MM.1S (cell line): ENCODE results near the gene PRKRA.
"Not testable (repeated sequence)": the region's sequence is repeated elsewhere in the genome, so short reads cannot be mapped to it uniquely, and the experiment has no call there.

Experiments used
- DNase-seq: peaks from one replicate; pipeline ENCODE4 v3.0.0-alpha.2; 2015
- H2AFZ ChIP-seq: fragments of 300-600 bp; sonication (generic); 2 replicates; pipeline ENCODE4 v1.6.0; 2016; ENCODE audit warnings: antibody characterized with exemption, low read length
- H3F3A ChIP-seq: fragments of 300-600 bp; sonication (generic); 2 replicates; pipeline ENCODE4 v1.6.1; 2016; ENCODE audit warnings: mild to moderate bottlenecking, antibody characterized with exemption, low read length, moderate library complexity, mixed read lengths; ENCODE audit not compliant: insufficient read depth
- H3K27ac ChIP-seq: fragments of 300-600 bp; sonication (generic); 2 replicates; pipeline ENCODE4 v1.5.1; 2016; ENCODE audit warnings: mild to moderate bottlenecking, low read length
- H3K27me3 ChIP-seq: fragments of 300-600 bp; sonication (generic); replicated peaks from 2 replicates; pipeline ENCODE4 v1.6.0; 2016; ENCODE audit warnings: low read length; ENCODE audit not compliant: insufficient read depth
- H3K36me3 ChIP-seq: fragments of 300-600 bp; sonication (generic); replicated peaks from 2 replicates; pipeline ENCODE4 v1.6.1; 2016; ENCODE audit warnings: mild to moderate bottlenecking, low read length, mixed read lengths; ENCODE audit not compliant: insufficient read depth
- H3K4me1 ChIP-seq: fragments of 300-600 bp; sonication (generic); 2 replicates; pipeline ENCODE4 v1.6.1; 2016; ENCODE audit warnings: low read length, mixed read lengths
- H3K4me2 ChIP-seq: fragments of 300-600 bp; sonication (generic); 2 replicates; pipeline ENCODE4 v1.6.0; 2016; ENCODE audit warnings: low read depth, low read length
- H3K4me3 ChIP-seq: fragments of 300-600 bp; sonication (generic); 2 replicates; pipeline ENCODE4 v1.5.1; 2016; ENCODE audit warnings: low read length, mixed read lengths
- H3K79me2 ChIP-seq: fragments of 300-600 bp; sonication (generic); 2 replicates; pipeline ENCODE4 v1.6.1; 2016; ENCODE audit warnings: mixed run types, low read length, mixed read lengths
- H3K9ac ChIP-seq: fragments of 300-600 bp; sonication (generic); 2 replicates; pipeline ENCODE4 v1.6.1; 2016; ENCODE audit warnings: low read length, mixed read lengths
- H3K9me2 ChIP-seq: fragments of 300-600 bp; sonication (generic); replicated peaks from 2 replicates; pipeline ENCODE4 v1.6.1; 2016; ENCODE audit warnings: mild to moderate bottlenecking, low read length, mixed read lengths; ENCODE audit not compliant: insufficient read depth
- H3K9me3 ChIP-seq: fragments of 300-600 bp; sonication (generic); replicated peaks from 2 replicates; pipeline ENCODE4 v1.6.1; 2016; ENCODE audit warnings: mild to moderate bottlenecking, low read length, mixed read lengths; ENCODE audit not compliant: insufficient read depth
- H4K20me1 ChIP-seq: fragments of 300-600 bp; sonication (generic); 2 replicates; pipeline ENCODE4 v1.6.1; 2016; ENCODE audit warnings: mild to moderate bottlenecking, low read length, moderate library complexity, mixed read lengths; ENCODE audit not compliant: insufficient read depth
- CTCF ChIP-seq: fragments of 300-600 bp; sonication (generic); IDR thresholded peaks from 2 replicates; pipeline ENCODE4 v1.5.1; 2016; ENCODE audit warnings: antibody characterized with exemption, low read length, mixed read lengths
- EZH2 ChIP-seq: fragments of 300-600 bp; sonication (generic); optimal IDR thresholded peaks from 2 replicates; pipeline ENCODE3; 2017; ENCODE audit warnings: low read depth, mild to moderate bottlenecking, antibody characterized with exemption, low read length, mixed read lengths
- EZH2phosphoT487 ChIP-seq: fragments of 300-600 bp; sonication (generic); IDR thresholded peaks from 2 replicates; pipeline ENCODE4 v1.6.1; 2018; ENCODE audit warnings: antibody characterized with exemption, low read length

PRKRA gene

GRCh38 chr2:178426388-178426787 is 24.6 kb downstream of the PRKRA start:
- H3K27ac ChIP-seq: no peak overlapping the region
- no peak overlapping the region for H3K9ac ChIP-seq
- TF ChIP-seq CTCF (no peak), EZH2 (no peak), EZH2phosphoT487 (no peak)
- H2AFZ ChIP-seq: no peak overlapping the region
- no peaks in the 10 kb centered on the region for H3K79me2 ChIP-seq
- H3F3A ChIP-seq: no peaks in the 10 kb centered on the region
- H3K9me2 ChIP-seq: no peaks in the 10 kb centered on the region
- no peaks in the 10 kb centered on the region for H3K27me3 ChIP-seq
- H3K4me3 ChIP-seq: no peak overlapping the region
- no peaks in the 10 kb centered on the region; the same call in 1 of the 2 replicates for H3K36me3 ChIP-seq
- no peaks in the 10 kb centered on the region for H3K4me1 ChIP-seq
- DNase-seq: no peak
- no peaks in the 10 kb centered on the region for H4K20me1 ChIP-seq
- no peak overlapping the region for H3K4me2 ChIP-seq
- no peaks in the 10 kb centered on the region for H3K9me3 ChIP-seq

GRCh38 chr2:178425255-178425827 is 25.6 kb downstream of the PRKRA start:
- Histone ChIP-seq H3K27me3 (no peaks in the 10 kb centered on the region), H3F3A (no peaks in the 10 kb centered on the region), H3K79me2 (no peaks in the 10 kb centered on the region), H3K9me2 (no peaks in the 10 kb centered on the region), H3K9me3 (no peaks in the 10 kb centered on the region), H3K4me3 (no peak overlapping the region), H3K27ac (no peak overlapping the region), H3K9ac (no peak overlapping the region), H3K4me1 (no peaks in the 10 kb centered on the region), H3K4me2 (no peak overlapping the region), H2AFZ (no peak overlapping the region), H3K36me3 (no peaks in the 10 kb centered on the region; the same call in 1 of the 2 replicates), H4K20me1 (no peaks in the 10 kb centered on the region)
- no peak for DNase-seq
- TF ChIP-seq CTCF (no peak), EZH2 (no peak), EZH2phosphoT487 (no peak)

- H3K4me3 ChIP-seq, H3K79me2 ChIP-seq, H2AFZ ChIP-seq, H3K4me1 ChIP-seq, H3K27me3 ChIP-seq, DNase-seq, H3F3A ChIP-seq, H3K9me3 ChIP-seq, H4K20me1 ChIP-seq, H3K9ac ChIP-seq, H3K36me3 ChIP-seq, H3K4me2 ChIP-seq, H3K27ac ChIP-seq, H3K9me2 ChIP-seq: not testable (repeated sequence)
These were observed 27.2 kb downstream of the PRKRA start for GRCh38 chr2:178423746-178424145.

GRCh38 chr2:178422097-178422496 is 28.9 kb downstream of the PRKRA start:
- Histone ChIP-seq H3K9ac (no peak overlapping the region), H3K9me2 (no peaks in the 10 kb centered on the region), H3K36me3 (0 out of 2 replicates have a peak, but pooled peaks cover 4% of the 10 kb centered on the region), H3K27ac (no peak overlapping the region), H4K20me1 (no peaks in the 10 kb centered on the region), H3K4me3 (no peak overlapping the region), H3K4me1 (no peaks in the 10 kb centered on the region), H3K79me2 (no peaks in the 10 kb centered on the region), H3K9me3 (no peaks in the 10 kb centered on the region), H2AFZ (no peak overlapping the region), H3K4me2 (no peak overlapping the region), H3F3A (no peaks in the 10 kb centered on the region), H3K27me3 (no peaks in the 10 kb centered on the region)
- TF ChIP-seq CTCF (no peak), EZH2phosphoT487 (no peak), EZH2 (no peak)
- no peak for DNase-seq
